Astrocyte (in vitro differentiated cells and primary cell): ENCODE data around the gene MRPL4. TPM values are rescaled to one million over a fixed set of nuclear protein-coding genes. Genes with fewer than 3 reads are reported as not detected.

Experiments used
- DNase-seq: peaks from one replicate; pipeline ENCODE4 v3.0.0-alpha.2; 2010; ENCODE audit warnings: low read depth
- FAIRE-seq: peaks from 2 replicates; lab custom pipeline; 2011; peaks lifted over from hg19 to GRCh38; lab: Jason Lieb, UNC
- H2AFZ ChIP-seq: 2 replicates; pipeline ENCODE4 v1.6.0; 2012; ENCODE audit warnings: low read depth, low read length, inconsistent platforms
- H3K27ac ChIP-seq: 2 replicates; pipeline ENCODE4 v1.5.1; 2011; ENCODE audit warnings: low read depth, low read length, inconsistent platforms
- H3K27me3 ChIP-seq: 2 replicates; pipeline ENCODE4 v1.6.0; 2011; ENCODE audit warnings: low read length, inconsistent platforms; ENCODE audit not compliant: insufficient read depth
- H3K36me3 ChIP-seq: 2 replicates; pipeline ENCODE4 v1.5.1; 2011; ENCODE audit warnings: low read length, inconsistent platforms; ENCODE audit not compliant: insufficient read depth
- H3K4me1 ChIP-seq: 2 replicates; pipeline ENCODE4 v1.5.1; 2011; ENCODE audit warnings: low read length, inconsistent platforms; ENCODE audit not compliant: insufficient read depth
- H3K4me2 ChIP-seq: 2 replicates; pipeline ENCODE4 v1.6.0; 2012; ENCODE audit warnings: low read length, inconsistent platforms
- H3K4me3 ChIP-seq: 2 replicates; pipeline ENCODE4 v1.5.1; 2011; ENCODE audit warnings: low read depth, mild to moderate bottlenecking, low read length, inconsistent platforms; ENCODE audit not compliant: insufficient read depth
- H3K79me2 ChIP-seq: 2 replicates; pipeline ENCODE4 v1.6.0; 2012; ENCODE audit warnings: mild to moderate bottlenecking, low read length, inconsistent platforms; ENCODE audit not compliant: insufficient read depth
- H3K9ac ChIP-seq: 2 replicates; pipeline ENCODE4 v1.6.0; 2012; ENCODE audit warnings: mild to moderate bottlenecking, low read length, inconsistent platforms
- H3K9me3 ChIP-seq: 2 replicates; pipeline ENCODE4 v1.5.1; 2012; ENCODE audit warnings: low read depth, mild to moderate bottlenecking, low read length, inconsistent platforms; ENCODE audit not compliant: insufficient read depth
- H4K20me1 ChIP-seq: 2 replicates; pipeline ENCODE4 v1.6.0; 2012; ENCODE audit warnings: low read length, inconsistent platforms; ENCODE audit not compliant: insufficient read depth
- H3K27ac Mint-ChIP-seq: one replicate; pipeline ENCODE4 v1.8.0; 2021; ENCODE audit warnings: mild to moderate bottlenecking, mixed read lengths; ENCODE audit not compliant: unreplicated experiment
- H3K27me3 Mint-ChIP-seq: one replicate; pipeline ENCODE4 v1.8.0; 2021; ENCODE audit warnings: low read depth, mixed read lengths; ENCODE audit not compliant: unreplicated experiment
- H3K36me3 Mint-ChIP-seq: one replicate; pipeline ENCODE4 v1.8.0; 2021; ENCODE audit warnings: low read depth, mixed read lengths; ENCODE audit not compliant: unreplicated experiment
- H3K4me1 Mint-ChIP-seq: one replicate; pipeline ENCODE4 v1.8.0; 2021; ENCODE audit warnings: low read depth, mixed read lengths; ENCODE audit not compliant: unreplicated experiment
- H3K4me3 Mint-ChIP-seq: one replicate; pipeline ENCODE4 v1.8.0; 2021; ENCODE audit warnings: mild to moderate bottlenecking, moderate library complexity, mixed read lengths; ENCODE audit not compliant: unreplicated experiment
- H3K9me3 Mint-ChIP-seq: one replicate; pipeline ENCODE4 v1.8.0; 2021; ENCODE audit warnings: mild to moderate bottlenecking, mixed read lengths; ENCODE audit not compliant: unreplicated experiment
- EZH2 ChIP-seq: IDR thresholded peaks from 2 replicates; pipeline ENCODE4 v1.6.1; 2012; ENCODE audit warnings: mild to moderate bottlenecking, low read length, inconsistent platforms; ENCODE audit not compliant: insufficient read depth
- total RNA-seq: library from RNA; stranded (reverse); gene quantifications from 2 replicates; pipeline ENCODE4 v1.2.1, GENCODE V29; 2021
- TF ChIP-seq, protein P1 (sequence below): IDR thresholded peaks from 2 replicates; pipeline ENCODE4 v1.5.1; 2011; ENCODE audit warnings: low read depth, mild to moderate bottlenecking, inconsistent platforms, low read length, moderate library complexity; ENCODE audit not compliant: insufficient read depth

MRPL4 gene
- total RNA-seq, 1 donor from 2014 or later, result 60.3 TPM

DNA sequence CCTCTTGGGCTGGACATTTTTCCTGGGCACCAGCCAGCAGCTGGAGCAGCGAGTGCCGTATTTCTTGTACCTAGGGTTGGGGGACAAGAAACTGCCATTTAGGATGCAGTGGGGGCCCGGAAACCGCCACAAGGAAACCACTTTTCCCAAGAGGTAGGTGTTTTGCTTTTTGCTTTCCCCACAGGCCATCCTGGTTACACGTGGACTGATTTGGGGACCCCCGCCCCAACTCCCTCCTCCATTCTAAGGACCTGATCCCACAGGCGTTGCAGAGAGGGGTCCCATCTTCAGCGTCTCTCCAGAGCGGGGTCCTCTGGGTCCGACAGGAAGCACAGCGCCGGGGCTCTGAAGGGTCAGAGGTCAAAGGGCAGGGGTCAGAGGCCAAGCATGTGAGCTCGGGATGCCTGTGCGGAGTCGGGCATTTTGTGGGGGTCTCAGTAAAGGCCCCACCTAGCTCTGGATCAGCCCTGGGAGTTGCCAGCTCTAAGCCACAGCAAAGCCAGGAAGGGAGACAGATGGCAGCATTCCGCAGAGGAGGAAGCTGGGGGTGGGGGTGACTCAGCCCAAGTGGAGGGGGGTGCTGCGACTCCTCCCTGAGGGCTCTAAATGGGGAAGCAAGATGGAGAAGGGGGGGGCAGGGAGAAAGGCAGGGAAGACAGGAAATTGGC, 53.3 kb downstream of the MRPL4 start:
- H3K27ac ChIP-seq, result peak overlapping the region; percentile 24
- DNase-seq (peak; percentile 43), FAIRE-seq (no peak)
- no peak overlapping the region for H2AFZ ChIP-seq
- no peak overlapping the region for H3K27ac Mint-ChIP-seq
- no peak for TF ChIP-seq EZH2
- TF ChIP-seq, protein P1, sequence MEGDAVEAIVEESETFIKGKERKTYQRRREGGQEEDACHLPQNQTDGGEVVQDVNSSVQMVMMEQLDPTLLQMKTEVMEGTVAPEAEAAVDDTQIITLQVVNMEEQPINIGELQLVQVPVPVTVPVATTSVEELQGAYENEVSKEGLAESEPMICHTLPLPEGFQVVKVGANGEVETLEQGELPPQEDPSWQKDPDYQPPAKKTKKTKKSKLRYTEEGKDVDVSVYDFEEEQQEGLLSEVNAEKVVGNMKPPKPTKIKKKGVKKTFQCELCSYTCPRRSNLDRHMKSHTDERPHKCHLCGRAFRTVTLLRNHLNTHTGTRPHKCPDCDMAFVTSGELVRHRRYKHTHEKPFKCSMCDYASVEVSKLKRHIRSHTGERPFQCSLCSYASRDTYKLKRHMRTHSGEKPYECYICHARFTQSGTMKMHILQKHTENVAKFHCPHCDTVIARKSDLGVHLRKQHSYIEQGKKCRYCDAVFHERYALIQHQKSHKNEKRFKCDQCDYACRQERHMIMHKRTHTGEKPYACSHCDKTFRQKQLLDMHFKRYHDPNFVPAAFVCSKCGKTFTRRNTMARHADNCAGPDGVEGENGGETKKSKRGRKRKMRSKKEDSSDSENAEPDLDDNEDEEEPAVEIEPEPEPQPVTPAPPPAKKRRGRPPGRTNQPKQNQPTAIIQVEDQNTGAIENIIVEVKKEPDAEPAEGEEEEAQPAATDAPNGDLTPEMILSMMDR, result no peak
- peaks cover 15% of the 10 kb centered on the region for H3K4me1 ChIP-seq
- H3K4me3 ChIP-seq, result no peak overlapping the region
- H3K79me2 ChIP-seq, result no peaks in the 10 kb centered on the region
- H3K4me1 Mint-ChIP-seq, result peaks cover 4% of the 10 kb centered on the region
- no peak overlapping the region for H3K4me3 Mint-ChIP-seq
- peaks cover 5% of the 10 kb centered on the region for H3K36me3 Mint-ChIP-seq
- no peak overlapping the region for H3K9ac ChIP-seq
- H3K9me3 Mint-ChIP-seq, result no peaks in the 10 kb centered on the region
- peak overlapping the region; percentile 75 for H3K4me2 ChIP-seq
- no peaks in the 10 kb centered on the region for H3K9me3 ChIP-seq
- no peaks in the 10 kb centered on the region for H3K27me3 ChIP-seq
- peaks cover 9% of the 10 kb centered on the region for H3K27me3 Mint-ChIP-seq
- H3K36me3 ChIP-seq, result peaks cover 4% of the 10 kb centered on the region
- H4K20me1 ChIP-seq, result no peaks in the 10 kb centered on the region

DNA sequence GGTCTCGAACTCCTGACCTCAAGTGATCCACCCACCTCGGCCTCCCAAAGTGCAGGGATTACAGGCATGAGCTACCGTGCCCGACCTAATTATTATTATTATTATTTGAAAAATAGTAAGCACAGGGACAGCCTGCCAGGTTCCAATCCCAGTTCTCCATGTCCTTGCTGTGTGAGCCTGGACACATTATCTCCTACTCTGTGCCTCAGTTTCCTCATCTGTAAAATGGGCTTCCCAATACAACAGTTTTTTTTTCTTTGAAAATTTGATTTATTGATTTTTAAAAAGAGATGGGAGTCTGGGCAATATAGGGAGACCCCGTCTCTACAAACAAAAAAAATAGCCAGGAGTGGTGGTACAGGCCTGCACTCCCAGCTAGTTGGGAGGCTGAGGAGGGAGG, 54.3 kb downstream of the MRPL4 start:
- Histone ChIP-seq H3K4me1 (peaks cover 15% of the 10 kb centered on the region), H3K9ac (no peak overlapping the region), H3K27ac (no peak overlapping the region), H3K4me3 (no peak overlapping the region), H3K9me3 (no peaks in the 10 kb centered on the region), H3K4me2 (no peak overlapping the region), H3K27me3 (no peaks in the 10 kb centered on the region), H3K79me2 (no peaks in the 10 kb centered on the region), H3K36me3 (peaks cover 4% of the 10 kb centered on the region), H4K20me1 (no peaks in the 10 kb centered on the region), H2AFZ (no peak overlapping the region)
- DNase-seq (no peak), FAIRE-seq (no peak)
- no peaks in the 10 kb centered on the region for H3K9me3 Mint-ChIP-seq
- peaks cover 7% of the 10 kb centered on the region for H3K27me3 Mint-ChIP-seq
- H3K27ac Mint-ChIP-seq, result no peak overlapping the region
- H3K4me3 Mint-ChIP-seq, result no peak overlapping the region
- peaks cover 4% of the 10 kb centered on the region for H3K4me1 Mint-ChIP-seq
- TF ChIP-seq, protein P1, result no peak
- TF ChIP-seq EZH2, result no peak
- peaks cover 7% of the 10 kb centered on the region for H3K36me3 Mint-ChIP-seq

DNA sequence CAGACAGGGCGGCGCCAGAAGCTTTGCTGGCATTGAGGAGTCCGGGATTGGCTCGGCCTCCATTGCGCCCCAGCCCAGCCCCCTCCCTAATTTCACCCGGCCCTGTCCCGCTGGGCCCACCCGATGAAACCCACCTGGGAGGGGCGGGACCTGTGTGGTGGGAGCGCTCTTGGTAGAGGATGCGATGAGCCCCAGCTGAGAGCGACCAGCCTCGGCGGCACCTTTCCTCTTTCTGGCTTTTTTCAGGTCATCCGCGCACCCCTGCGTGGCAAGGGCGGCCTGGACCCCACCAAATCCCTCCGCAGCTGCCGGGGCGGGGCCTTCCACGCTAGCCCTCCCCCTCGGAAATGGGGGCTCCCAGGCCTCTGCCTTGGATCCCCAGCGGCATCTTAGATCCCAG, 57.4 kb downstream of the MRPL4 start, which contains the start of gene ZGLP1:
ZGLP1 (minus strand) TSS at position 393 of the 400 bp plus-strand sequence.
- Mint-ChIP-seq H3K4me1 (no peaks in the 10 kb centered on the region), H3K4me3 (no peak within 1 kb of the TSS), H3K9me3 (no peaks in the 10 kb centered on the region), H3K27me3 (no peaks in the 10 kb centered on the region), H3K36me3 (peaks cover 2% of the 10 kb centered on the region), H3K27ac (no peak within 1 kb of the TSS)
- H3K79me2 ChIP-seq, result no peaks in the 10 kb centered on the region
- DNase-seq (no peak), FAIRE-seq (no peak)
- TF ChIP-seq, protein P1, result no peak
- no peak for TF ChIP-seq EZH2
- peaks cover 10% of the 10 kb centered on the region for H3K4me1 ChIP-seq
- H4K20me1 ChIP-seq, result no peaks in the 10 kb centered on the region
- H3K27ac ChIP-seq, result no peak within 1 kb of the TSS
- no peaks in the 10 kb centered on the region for H3K9me3 ChIP-seq
- no peak within 1 kb of the TSS for H3K4me3 ChIP-seq
- H3K36me3 ChIP-seq, result peaks cover 4% of the 10 kb centered on the region
- H3K9ac ChIP-seq, result no peak within 1 kb of the TSS
- no peak within 1 kb of the TSS for H3K4me2 ChIP-seq
- no peaks in the 10 kb centered on the region for H3K27me3 ChIP-seq
- no peak within 1 kb of the TSS for H2AFZ ChIP-seq
